NCI-H1105 treated with DMSO at 0.1 percent for 48 hours (cell line): ENCODE results near the gene DUSP10.

ENCODE experiments used
- DNase-seq: peaks from one replicate; lab custom pipeline; 2025; lab: John Stamatoyannopoulos, UW

Gene DUSP10

DNA sequence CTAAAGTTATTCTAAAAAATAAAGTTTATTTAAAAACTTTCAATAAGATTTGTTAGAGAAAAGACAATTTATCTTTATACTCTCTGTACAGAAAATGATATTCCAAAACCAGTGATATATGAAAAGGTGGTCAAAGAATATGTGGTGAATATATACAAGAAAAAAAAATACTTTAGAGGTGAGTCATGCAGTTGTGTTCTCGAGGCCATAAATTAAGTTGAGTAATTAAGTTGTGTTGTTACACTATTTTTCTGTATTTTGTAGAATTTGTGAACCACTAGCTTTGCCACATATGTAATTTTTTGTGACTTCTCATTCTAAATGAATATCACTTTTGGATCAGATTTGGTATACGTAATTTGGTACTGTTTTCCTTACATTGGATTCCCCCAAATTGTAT lies 23.6 kb upstream of the DUSP10 start:
- DNase-seq, result no peak

DNA sequence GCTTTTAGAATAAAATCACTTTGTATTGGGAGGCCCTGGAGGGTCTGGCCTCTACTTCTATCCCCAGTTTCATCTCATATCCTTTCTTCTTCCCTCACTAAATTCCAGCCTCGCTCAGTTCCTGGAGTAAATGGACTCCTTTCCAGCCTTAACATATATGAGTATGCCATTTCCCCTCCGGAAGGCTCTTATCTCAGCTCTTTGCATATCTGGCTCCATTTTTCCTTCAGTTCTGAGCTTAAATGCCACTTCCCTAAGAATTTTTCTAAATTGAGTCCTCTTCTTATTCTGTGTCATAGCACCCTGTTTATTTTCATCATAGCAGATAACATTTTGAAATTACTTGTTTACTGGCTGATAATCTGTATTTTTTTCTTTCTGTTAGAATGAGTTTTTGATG lies 20.2 kb upstream of the DUSP10 start:
- DNase-seq, result no peak

DNA sequence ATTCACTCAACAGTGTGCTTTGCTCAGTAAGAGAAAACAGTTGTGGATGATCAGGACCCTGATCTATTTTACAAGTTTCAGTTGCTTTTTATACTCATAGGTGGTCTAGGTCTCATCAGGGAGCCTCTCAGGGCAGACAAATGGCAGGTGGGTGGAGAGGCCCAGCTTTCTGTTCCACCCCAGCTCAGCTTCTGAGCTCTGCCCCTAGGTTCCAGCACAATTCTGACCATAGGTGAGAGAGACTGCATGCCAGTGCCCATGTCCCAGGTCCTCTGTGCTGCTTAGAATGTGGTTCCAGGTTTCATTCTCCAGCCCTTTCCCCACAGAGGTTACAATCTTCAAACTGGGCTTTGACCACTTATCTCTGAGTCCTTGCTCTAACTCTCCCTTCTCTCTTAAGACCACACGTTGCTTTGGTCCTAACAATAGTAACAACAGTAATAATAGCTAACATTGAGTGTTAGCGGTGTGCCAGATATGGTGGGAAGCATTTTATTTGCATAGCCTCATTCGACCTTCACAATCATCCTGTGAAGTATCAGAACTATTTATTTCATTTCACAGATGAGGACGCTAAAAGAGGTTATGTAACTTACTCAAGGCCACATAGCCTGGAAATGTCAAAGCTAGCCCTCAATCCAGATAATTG lies 19.6 kb upstream of the DUSP10 start:
- no peak for DNase-seq

DNA sequence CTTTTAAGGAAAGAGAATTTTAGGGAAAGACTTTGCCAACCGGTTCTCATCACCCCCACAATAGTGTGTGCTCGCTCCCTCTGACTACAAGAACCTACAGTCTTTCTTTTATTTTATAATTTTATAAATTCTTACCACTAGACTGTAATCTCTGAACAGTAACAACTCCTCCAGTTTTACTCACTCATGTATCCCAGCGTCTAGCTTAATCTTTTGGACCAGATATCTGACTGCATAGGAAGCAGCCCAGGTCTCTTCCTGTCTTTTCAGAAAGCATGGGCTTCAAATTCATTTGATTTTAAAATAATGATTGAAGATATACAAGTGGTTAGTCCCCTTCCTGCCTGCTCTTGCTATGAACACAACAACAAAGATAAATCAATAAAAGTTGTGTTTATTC lies 19.0 kb upstream of the DUSP10 start:
- no peak for DNase-seq

DNA sequence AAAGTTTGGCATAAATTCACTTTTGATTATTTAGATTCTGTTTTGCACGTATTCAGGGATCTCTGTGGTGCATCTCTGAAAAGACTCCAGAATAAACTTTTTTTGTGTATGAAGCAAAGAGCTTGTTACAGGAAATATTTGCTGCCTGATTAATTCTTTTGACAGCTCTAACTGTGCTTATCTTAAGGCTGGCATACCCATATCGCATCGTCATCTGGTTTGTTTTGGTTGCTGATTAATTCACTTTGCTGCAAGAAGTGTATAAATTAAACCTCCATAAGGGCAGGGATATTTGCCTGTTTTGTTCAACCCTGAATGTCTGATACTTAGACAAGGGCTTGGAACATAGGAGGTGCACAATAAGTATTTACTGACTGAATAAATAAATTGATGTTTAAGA lies 17.5 kb upstream of the DUSP10 start:
- DNase-seq, result no peak

DNA sequence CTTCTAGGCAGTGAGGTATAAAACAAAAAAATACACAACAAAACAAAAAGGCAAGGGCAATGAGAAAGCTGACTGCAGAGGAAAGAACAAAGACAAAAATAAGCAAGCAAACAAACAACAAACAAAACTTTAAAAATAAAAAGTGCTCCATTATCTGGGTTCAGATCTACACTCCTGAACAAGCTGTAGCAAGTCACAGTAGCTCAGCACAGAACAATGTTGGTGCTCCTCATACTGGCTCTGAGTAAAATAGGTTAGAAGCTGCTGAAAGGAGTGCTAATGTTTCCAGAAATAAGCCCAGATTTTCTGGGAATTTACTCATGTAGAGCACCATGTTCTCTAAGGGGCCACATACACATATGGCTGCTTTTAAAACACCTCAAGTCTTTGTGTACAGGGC lies 16.6 kb upstream of the DUSP10 start:
- DNase-seq, result no peak

DNA sequence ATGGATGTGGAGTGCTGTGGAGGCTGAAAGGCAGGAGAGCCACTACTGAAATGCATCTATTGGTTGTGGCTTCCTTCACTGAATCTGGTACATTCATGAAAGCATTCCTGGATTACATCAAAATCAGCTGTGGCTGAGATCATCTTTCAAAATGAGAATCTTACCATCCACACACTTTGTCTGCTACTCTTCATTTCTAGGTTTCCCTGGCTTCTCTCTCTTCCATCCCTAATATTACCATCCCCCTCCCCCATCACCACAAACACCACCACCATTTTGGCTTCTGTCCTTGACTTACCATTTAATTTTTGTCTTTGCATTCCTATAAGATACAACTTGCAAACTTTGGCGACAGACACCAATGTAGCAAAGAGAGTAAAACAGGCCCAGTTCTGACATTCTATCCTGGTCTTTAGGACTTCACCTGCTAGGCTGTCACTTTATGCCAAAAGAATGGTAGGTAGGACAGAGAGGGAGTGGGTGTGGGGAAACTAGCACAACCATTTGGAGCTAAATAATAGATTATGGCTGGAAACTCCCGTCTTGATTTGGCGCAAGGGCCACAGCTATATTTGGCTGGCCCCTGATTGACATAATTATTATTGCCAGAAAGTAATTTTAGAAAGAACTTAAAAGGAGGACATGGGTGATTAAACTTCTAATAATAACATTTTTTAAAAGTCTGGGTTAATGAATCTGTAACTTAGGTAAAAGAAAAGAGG lies 15.1 kb upstream of the DUSP10 start:
- no peak for DNase-seq

DNA sequence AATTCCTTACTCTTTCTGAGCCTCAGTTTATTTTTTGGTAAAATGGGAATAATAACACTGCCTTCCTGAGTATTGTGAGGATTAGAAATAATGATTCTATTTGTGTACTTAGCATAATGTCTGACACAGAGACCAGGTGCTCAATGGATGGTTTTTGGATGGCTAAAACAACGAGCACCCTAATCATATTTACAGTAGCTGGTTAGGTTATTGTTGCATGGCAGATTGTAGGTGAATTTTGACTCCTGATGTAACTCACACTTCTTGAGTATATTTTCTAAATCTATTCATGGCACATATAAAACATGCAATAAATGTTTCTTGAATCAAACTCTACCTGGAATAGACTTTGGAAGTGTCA lies 11.9 kb upstream of the DUSP10 start:
- DNase-seq, result no peak

DNA sequence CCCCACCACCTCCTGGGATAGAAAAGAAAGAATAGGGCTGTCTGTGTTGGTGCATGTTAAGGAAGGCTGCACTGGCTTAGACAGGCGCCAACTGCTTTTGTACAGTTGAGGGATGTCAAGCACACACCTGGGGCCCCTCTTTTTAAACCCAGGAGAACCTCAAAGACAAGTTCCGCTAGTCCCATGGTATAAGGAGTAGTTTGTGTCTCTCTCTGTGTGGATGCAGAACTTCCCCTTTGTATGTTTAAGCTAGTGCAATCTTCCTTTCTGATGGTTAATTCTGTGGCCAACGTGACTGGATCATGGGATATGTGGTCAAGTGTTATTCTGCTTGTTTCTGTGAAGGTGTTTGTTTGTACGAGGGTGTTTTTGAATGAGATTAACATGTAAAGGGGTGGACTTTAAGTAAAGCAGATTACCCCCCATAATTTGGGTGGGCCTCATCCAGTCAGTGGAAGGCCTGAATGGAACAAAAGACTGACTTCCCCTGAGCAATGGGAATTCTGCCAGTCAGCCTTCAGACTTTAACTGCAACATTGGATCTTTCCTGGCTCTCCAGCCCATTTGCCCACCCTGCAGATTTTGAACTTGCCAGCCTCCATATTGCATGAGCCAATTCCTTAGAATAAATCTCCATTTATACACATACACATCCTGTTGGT lies 9.5 kb upstream of the DUSP10 start:
- DNase-seq, result no peak

DNA sequence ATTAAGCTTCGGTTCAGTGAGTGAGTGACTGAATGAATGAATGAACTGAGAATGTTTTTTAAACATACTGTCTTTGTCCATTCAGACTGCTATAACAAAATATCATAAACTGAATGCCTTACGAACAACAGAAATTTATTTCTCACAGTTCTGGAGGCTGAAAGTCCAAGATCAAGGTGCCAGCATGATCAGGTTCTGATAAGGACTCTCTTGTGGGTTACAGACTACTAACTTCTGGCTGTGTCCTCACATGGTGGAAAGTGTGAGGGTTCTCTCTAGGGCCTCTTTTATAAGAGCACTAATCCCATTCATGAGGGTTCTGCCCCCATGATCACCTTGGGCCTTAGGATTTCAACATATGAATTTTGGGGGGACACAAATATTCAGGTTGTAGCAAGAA lies 7.1 kb upstream of the DUSP10 start:
- no peak for DNase-seq

DNA sequence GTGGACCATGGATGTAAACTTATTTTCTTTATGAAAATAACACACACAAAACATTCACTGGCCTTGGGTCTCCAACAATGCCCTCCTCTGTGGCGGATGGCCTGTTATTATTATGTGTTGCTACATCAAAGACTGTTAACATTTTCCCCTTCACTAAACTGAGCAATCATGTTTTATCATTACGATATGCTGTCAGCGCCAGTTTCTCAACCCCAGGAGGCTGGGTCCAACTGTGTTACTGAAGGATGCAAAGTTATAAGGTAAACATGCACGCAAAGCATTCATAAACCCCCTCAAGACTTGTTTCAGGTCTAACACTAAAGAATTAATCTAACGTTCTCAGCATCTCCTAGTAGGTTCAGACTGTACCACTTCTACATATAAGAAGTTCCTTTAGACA lies 6.0 kb upstream of the DUSP10 start:
- no peak for DNase-seq

DNA sequence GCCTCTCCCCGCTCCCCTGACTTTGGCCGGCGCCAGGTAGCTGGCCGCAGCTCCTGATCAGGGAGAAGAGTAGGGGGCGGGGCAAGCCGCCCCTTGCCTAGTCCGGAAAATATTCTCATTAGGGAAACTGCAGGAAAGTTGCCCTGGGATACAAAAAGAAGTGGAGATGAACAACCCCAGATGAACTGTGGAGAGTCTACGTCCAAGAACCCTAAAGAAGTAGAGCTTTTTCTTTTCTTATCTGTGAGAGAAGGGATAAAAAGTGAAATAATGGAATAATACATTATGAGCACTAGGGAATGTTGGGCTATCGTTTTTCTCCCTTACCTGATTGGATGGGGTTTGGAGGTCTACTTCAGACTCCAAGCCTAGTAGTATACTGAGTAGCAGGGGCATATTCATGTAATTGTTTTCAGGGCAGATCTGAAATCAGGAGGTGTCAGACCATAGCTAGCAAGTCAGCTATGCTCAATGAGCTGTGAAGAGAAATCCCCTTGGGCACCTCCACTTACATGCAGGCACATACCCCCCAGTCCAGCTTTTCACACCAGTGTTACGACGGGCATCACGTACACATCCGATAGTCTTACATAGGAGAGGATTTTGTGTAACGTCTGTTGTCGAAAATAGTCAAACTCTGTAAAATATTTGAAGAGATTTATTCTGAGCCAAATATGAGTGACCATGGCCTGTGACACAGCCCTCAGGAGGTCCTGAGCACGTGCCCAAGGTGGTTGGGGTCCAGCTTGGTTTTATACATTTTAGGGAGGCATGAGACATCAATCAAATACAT lies 1.7 kb upstream of the DUSP10 start:
- peak; percentile 76 for DNase-seq

DNA sequence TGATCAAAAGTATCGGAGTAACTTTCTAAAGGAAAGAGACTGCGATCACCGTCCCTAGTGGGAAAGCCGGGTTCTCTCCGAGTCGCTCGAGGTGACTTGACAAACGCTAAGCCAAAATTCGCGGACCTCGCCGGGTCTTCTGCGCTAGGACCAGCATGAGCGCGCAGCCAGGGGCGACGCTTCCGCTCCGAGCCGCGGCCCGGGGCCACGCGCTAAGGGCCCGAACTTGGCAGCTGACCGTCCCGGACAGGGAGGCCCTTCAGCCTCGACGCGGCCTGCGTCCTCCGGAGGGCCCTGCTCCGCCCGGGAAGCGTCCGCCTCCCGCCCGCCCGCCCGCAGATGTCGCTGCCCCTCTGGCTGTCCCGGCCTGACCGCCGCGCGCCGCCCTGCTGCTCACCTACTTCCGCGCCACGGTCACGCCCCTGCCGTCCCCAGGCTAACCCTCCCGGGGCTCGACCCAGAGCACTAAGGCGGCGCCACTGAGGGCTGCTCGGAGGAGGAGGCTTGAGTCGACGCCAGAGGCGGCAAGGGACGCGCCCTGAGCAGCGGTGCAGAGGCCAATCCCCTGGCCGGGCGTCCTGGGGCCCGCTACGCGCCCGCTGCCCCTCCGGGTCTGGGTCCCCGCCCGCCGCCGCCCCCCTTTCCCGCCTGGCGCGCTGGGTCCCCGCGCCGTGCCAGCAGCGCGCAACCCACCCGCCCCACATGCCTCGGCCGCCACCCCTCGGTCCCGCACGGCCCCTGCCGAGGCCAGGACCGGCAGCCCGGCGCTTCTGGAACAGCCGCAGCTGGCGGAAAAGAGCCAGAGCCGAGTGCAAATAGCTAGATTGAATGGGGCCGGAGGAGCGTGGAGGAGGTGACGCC lies 896 bp upstream of the DUSP10 start:
- DNase-seq, result peak; percentile 61

DNA sequence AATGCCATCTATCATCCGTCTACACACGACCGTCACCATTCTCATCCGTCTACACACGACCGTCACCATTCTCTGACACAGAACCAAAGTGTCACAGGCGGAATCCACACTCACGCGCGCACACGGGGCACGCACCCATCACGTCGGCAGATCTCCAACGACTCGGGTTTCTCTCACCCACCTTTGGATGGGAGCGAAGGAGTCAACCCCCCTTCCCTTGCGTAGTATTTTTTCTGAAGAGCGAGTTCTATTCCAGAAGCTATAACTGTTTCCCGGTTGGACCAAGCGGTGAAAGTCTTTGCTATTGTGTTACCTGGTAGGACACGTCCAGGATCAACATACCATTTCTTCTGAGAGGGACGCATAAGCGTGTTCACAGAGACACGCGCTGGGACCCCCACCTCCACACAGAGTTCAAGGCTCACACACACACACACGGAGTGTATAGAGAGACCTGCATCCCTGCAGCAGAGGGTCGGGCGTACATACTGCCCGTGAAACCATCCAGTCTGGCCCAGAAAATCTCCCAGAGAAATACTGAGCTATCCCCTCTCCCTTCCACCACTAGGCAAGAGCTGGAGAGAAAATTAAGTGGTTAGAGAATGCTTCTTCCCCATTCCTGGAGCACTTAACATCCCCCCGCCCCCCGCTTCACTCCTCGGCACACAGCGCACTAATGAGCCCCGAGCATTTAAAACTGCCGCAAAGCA lies 741 bp downstream of the DUSP10 start:
- peak; percentile 34 for DNase-seq

DNA sequence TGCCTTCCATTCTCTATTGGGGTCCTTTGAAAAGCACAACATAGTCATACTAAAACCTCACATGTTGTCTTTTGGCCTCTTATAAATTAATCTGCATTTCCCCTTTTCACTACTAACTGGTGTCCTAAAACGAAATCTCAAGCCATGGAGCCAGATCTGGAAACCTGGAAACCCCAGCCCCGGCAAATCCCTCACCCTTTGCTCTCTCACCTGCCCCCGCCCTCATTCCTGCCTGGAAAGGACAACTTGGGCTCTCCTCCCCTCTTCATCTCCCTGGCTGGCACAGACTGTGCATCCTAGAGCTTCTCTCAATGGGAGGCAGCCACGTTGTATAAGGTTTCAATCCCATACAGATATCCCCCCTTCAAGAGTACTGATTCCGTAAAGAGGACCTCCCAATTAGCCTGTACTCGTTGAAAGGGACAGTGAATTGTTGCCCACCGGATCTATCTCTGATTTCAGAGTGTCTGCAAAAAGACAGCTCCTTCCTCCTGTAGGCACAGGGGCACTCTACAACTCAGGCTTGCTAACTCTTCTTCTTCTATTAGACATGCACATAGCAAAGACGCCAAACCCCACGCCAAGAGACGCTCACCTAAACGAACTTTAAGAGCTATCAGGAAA lies 1.4 kb downstream of the DUSP10 start:
- DNase-seq, result peak; percentile 22

DNA sequence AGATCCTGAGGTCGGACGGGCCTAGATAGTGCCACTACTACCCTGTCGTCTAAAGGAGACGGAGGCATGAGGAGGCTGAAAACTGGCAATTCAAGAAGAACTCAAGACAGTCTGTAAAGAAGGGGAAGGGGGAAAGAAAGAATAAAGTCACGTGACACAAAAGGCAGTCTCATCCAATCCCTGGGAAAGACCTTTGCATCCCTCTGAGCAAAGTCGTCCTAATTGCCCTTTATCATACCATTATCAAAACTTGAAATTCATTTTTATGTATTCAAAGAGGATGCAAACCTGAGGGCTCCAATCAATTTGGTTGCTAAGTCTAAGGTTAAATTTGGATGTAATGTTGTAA lies 2.2 kb downstream of the DUSP10 start:
- no peak for DNase-seq

DNA sequence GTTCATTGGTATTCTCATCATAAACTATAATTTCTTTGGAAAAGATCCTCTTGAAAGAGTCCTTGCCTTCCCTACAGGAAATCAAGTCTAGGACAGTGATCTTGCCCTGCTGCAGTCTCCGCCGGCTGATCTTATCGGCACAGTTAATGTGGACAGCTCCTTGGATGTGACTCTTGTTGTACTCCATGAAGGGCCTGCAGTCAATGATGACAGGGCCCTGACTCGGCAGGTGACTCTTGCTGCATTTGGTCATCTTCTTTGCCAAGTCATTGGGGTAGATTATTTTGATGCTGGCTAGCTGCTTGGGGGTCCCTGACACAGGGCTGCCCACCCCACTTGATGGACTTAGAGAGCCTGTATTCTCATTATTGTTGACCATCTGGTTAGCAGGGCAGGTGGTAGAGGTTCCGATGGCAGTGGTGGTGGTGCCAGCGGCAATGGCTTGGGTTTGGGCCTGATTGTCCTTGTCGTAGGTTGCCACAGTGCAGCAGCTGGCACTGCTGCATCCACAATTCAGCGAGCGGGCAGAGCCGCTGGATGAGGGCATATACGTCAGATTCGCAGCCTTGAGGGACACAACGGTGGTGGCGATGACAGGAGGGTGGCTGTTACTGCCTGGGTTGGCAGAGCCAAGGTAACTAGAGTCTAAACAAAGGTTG lies 2.7 kb downstream of the DUSP10 start:
- DNase-seq, result no peak

DNA sequence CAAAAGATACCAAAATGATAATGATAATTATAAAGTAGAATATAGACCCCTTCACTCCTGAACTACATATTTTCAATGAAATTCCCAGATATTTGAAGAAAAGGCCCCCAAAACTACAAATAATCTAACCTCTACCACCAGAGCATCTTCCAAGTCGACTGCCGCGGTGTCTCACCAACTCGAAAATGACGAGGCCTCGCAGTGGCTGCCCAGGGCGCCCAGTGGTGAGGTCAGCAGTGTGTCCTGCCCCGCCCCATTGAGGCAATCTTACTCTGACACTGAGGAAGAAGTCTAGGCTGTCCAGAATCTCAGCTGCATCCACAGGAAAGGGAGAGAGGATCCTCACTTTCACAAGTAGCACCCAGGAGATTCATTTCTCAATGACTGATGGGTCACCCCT lies 5.2 kb downstream of the DUSP10 start:
- DNase-seq, result no peak

DNA sequence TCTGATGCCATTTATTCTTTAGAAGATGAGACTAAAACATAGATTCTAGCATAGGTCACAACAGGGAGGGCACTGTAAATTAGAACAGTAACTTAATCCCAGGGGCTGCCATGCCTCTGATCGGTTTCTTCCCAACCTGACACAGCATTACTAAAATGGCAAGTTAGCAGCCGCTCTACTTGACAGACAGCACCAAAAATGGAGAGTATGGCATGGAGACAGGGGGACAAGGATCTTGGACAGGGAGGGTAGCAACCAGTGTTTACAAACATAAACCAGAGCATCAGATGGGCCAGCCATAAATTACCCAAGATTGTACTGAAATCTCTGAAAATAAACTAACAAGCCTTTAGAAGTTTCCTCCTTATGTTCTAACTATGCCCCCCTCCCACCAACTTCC lies 5.9 kb downstream of the DUSP10 start:
- no peak for DNase-seq

DNA sequence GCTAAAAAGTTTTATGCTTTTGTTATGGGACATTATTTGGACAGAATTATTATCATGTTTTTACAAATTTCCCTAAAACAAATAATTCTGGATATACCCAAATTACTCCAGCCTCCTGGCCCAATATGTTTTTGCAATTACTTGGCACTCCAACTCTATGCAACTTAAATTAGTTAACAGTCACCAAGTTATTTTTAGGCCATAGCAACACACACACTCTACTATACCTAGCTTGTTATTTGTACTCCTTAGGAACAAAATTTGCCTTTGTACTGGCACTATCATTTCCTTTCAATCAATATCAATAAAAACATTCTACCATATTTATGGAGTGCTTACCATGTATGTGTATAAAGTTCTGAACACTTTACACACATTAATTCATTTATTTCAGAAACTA lies 7.7 kb downstream of the DUSP10 start:
- no peak for DNase-seq
